ENCODE results near the gene DUOX2.
"Not testable (repeated sequence)": the region's sequence is repeated elsewhere in the genome, so short reads cannot be mapped to it uniquely, and the experiment has no call there.

Gene DUOX2

GRCh38 chr15:45138814-45139765 lies 25.1 kb upstream of the DUOX2 start:
- no peak for DNase-seq

DNA sequence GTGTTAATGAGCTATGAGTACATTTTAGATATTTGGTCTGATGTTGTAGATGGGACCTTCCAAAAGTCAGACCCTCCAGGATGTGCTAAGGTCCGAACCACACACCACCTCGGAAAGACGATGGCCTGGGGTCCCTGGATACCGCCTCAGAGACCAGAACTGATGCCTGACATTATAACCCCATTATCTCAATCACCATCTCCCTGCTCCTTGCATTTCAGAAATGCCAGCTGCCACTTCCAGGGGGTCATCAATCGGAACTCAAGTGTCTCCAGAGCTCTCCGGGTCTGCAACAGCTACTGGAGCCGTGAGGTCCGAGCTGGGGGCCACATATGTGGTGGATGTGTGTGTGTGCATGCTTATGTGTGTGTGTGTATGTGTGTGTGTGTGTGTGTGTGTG lies 23.7 kb upstream of the DUOX2 start:
- no peak for DNase-seq

- no peak for DNase-seq
Measured at GRCh38 chr15:45136378-45136764, 22.4 kb upstream of the DUOX2 start.

- DNase-seq: not testable (repeated sequence)
Measured at GRCh38 chr15:45135705-45136377, 21.9 kb upstream of the DUOX2 start.

DNA sequence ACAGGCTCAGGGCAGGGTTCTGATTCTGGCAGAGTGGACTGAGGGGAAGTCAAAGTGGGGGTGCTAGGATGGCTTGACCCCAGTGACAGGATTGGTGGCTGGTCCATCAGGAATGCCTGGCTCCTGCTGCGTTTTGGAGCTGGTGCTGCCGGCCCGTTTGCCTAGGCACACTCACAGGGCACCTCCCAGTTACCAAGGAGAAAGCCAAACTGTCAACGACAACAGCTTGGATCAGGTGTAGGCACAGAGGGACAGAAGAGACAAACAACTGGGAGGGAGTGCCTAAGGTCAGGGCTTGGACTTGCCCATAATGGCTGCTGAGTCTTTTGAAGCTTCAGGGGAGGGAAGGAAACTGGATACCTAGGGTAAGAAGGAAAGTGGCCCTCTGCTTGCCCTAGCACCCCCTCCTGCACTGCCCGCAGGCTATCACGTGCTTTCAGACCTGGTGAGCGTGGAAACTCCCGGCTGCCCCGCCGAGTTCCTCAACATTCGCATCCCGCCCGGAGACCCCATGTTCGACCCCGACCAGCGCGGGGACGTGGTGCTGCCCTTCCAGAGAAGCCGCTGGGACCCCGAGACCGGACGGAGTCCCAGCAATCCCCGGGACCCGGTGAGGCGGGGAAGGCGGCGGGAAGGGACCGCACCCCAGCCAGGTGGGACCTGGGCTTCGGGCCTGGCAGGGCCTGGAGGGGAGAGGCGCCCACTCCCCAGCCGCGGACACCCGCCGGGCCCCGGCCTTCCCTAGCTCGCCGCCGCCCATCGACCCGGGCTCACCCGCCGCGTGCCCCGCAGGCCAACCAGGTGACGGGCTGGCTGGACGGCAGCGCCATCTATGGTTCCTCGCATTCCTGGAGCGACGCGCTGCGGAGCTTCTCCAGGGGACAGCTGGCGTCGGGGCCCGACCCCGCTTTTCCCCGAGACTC lies 21.0 kb upstream of the DUOX2 start:
- no peak for DNase-seq

GRCh38 chr15:45134046-45134445 lies 20.1 kb upstream of the DUOX2 start:
- DNase-seq: no peak

- DNase-seq: no peak
Measured at GRCh38 chr15:45133561-45133920, 19.6 kb upstream of the DUOX2 start.

GRCh38 chr15:45132844-45133560 lies 19.0 kb upstream of the DUOX2 start:
- DNase-seq: no peak

DNA sequence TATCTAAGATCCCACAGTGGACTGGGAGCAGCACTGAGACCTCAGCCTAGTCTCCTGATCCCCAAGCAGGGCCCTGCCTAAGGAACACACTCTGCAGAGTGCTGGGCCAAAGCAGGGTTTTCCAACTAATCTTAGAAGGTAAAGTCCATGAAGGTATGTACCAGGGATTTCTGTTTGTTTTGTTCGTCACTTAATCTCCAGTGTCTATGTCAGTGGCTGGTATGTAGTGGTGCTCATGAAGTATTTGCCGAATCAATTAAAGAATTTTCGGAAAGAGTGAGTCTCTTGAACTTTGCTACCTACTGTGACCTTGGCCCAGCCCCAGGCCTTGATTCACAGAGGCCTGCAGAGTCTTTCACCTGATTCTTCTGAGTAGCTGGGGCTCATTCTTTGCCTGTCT lies 17.5 kb upstream of the DUOX2 start:
- DNase-seq: no peak

GRCh38 chr15:45130291-45131000 lies 16.5 kb upstream of the DUOX2 start:
- DNase-seq: no peak

DNA sequence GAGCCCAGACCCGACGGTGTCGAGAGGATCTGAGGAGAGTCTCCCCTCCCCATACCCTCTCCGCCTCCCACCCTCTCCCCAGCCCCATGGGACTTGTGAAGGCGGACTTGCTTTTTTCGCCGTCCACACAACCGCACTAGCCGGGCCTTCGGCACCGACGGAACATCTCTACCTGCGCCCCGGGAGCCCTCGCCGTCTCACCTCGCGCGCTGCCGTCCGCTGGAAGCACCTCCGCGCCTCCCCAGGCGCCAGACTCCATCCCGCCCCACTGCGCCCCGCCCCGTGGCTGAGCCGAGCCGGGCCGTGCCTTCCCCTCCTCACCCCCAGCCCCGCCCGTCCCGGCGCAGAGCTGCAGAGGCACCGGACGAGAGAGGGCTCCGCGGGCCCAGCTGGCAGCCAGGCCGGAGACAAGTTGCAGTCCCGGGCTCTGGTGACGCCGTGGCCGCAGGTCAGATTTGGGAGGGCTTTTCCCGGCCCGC lies 15.7 kb upstream of the DUOX2 start, which contains the start of the genes DUOX1 and DUOXA1:
TSS of gene DUOX1 (plus strand) at position 344 of the 479 bp plus-strand sequence. CDS start 1,973 bp downstream, outside the sequence.
TSS of gene DUOXA1 (minus strand) at position 229 of the 479 bp plus-strand sequence. CDS start 6,865 bp downstream, outside the sequence.
- DNase-seq: no peak

DNA sequence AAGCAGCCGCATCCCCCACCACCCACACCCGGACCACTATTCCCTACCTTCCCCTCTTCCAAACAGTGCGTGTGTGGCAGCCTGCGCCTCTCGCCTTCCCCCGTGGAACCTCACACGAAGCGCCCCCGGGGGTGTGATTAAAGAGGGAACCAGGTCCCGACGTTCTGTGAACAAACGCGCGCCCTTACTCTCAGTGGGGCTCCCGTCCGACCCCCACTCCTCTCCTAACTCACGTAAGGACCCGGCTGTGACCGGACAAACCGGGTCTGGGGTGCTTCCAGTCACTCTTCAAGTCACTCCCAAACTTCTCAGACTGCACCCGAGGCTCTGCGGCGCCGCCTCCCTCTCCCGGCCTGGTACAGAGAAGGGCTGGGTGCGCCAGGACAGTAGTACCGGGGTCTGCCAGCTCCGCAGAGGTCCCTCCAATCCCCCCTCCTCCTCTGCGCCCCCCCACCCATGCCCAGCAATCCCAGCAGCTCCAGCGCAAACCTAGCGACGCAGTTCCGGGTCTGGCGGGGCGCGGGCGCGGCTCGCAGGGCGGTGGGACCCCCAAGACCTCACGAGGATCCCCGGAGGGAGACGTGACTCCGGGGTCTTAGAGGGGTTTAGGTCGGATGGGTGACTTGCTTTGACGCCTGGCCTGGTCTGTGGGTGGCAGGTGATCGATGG lies 15.1 kb upstream of the DUOX2 start:
- DNase-seq: no peak

DNA sequence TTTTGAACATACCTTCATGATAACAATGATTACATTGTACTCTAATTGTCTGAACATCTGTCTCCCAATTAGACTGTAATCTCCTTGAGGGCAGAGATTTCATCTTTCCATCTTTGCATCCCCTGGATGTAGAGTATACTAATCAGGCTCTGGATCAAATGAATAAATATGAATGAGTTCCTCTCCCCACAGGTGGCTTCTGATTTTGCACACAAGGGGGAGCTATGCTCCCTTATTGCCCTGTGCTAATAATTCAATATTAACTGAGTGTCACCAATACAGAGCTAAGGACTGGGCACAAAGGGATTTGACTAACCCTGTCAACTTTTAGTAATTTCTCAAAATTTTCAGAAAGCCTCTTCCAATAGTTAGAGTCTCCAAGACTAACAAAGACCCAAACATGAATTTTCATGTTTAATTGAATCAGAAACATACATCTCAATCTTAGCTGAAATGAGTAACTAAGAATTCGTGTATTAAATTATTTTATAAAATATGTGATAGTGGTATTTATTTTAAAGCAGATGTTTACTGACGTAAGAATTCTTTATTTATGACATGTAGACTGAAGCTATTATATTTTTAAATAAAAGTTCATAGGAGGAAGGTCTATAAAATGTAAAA lies 12.7 kb upstream of the DUOX2 start:
- DNase-seq: no peak

DNA sequence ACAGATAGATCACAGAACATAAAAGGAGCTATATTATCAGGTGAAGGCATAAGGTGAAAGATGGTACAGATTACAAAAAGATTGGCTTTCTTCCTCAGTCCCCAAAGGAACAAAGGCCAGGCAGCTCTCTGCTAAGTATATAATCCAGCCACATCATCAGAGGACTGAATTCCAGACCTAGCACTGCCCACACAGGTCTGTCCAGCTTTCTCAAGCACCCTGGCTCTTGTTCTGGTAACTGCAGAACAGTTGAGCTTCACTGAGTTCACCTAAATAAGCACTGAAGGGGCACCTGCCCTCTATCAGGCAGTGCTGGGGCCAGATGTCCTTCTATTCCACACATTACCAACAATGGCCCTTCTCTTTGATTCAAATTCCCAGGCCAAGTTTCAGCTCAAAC lies 9.4 kb upstream of the DUOX2 start:
- DNase-seq: no peak

- no peak for DNase-seq
Measured at GRCh38 chr15:45122719-45123118, 8.7 kb upstream of the DUOX2 start.

GRCh38 chr15:45121706-45122417 lies 7.9 kb upstream of the DUOX2 start:
- no peak for DNase-seq

DNA sequence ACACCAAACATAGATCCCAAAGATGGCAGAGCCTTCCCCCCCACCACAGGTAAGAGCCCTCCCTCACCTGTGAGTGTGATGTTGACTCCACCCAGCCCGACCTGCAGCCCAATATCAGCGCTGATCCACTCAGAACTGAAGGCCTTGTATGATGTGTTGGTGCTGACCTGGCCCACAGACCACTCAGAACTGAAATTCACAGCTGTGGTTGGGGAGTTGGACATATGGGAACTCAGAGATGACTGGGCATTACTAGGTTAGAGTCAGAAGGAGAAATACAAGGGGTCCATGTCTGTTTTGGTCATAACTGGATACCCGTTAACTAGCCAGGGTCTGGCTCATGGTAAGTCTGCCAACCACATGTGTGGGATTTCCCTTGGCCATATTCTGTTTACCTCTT lies 7.0 kb upstream of the DUOX2 start:
- no peak for DNase-seq

- no peak for DNase-seq
Measured at GRCh38 chr15:45120081-45120972, 6.4 kb upstream of the DUOX2 start.

DNA sequence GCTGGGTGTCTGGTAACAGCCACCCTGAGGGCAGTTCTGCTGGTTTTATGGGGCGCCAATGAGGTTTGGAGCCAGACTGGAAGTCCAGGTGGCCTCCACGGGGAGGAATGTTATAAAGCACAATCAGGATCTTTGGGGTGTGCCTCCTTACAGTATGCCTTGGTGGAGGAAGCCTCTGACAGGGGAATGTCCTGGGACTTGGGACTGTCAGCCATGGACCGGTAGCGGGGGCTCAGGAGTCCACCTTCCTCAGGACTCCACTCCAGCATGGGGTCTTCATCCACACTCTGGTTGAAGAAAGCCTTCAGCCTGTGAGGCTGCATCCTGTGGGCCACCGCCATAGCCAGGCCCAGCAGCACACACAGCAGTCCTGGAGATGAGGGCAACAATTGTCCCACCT lies 5.0 kb upstream of the DUOX2 start:
- no peak for DNase-seq
